Medulla oblongata (tissue), 1 donor: ENCODE data around the gene C12orf76.
"Not testable (repeated sequence)": the region's sequence is repeated elsewhere in the genome, so short reads cannot be mapped to it uniquely, and the experiment has no call there.

Experiments used
- DNase-seq: peaks from one replicate; pipeline ENCODE4 v3.0.0-alpha.2; 2015; ENCODE audit errors: extremely low spot score

Gene C12orf76

DNA sequence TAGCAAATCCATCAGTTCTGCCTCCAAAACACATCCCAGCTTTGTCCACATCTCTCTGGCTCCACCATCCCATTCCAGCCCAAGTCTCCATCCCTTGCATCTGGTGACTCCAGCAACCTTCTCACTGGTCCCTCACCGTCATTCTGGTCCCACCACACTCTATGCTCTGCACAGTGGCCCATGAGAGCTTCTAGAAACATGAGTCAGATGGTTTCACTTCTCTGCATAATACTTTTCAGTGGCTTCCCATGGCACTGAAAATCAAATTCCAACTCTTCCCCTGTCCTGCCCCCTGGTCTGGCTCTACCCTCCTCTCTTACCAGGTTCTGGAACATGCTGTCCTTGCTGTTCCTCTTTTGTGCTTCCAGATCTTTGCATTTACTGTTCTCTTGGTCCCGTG, 17.2 kb upstream of the C12orf76 start:
- peak; percentile 27 for DNase-seq

DNA sequence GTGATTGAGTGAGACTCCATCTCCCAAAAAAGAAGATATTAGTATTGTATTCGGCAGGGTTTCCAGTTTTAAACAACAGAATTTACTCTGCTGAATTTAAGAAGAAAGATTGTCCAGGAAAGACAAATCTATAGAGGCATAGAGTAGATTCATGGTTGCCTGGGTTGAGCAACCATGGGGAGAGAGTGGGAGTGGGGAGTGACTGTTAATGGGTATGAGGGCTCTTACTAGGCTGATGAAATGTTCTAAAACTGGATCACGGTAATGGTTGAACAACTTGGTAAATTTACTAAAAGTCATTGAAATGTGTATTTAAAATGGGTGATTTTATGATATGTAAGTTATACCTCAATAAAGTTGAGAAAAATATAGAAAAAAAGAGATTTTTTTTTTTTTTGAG, 13.9 kb upstream of the C12orf76 start:
- DNase-seq = no peak

DNA sequence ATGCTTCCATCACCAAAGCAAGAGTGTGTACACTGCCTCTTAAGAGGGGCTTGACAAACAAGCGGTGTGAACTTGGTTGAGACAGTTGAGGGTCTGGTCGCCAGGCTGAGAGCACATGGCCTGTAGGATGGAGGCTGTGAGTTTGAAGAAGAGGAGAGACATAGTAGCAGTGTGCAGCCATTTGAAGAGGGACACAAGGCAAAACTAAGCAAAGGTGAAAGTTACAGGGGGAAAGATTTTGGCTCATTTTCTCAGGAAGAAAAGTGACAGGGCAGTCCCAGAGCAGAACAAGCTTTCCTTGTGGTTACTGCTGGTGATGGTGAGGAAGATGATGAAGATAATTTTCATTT, 11.3 kb upstream of the C12orf76 start:
- DNase-seq = no peak

DNA sequence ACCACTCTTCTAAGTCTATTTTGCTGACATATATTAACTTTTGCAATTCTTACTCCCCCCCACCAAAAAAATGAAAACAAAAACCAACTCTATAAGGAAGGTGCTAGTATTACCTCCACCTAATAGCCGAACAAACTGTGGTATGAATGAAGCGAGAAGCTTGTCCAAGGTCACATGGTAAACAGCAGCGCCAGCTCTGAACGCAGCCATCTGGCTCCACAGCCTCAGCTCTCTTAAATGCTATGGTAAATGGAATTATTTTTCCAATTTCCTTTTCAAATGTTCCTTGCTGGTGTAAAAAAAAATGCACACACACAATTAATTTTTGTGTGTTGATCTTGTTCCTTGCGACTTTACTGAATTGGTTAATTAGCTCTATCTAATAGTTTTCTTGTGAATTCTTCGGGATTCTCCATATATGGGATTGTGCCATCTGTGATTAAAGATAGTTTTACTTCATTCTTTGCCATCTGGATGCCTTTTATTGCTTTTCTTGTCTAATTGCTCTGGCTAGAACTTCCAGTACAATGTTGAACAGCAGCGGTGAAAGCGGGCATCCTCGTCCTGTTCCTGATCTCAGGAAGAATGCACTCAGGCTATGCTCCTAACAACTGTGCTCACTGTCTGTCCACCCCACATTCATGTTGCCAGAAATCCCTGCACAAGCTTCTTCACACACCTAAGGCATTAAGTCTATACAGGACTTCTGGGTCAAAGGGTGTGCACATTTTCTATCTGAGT, 10.7 kb upstream of the C12orf76 start:
- DNase-seq = no peak

DNA sequence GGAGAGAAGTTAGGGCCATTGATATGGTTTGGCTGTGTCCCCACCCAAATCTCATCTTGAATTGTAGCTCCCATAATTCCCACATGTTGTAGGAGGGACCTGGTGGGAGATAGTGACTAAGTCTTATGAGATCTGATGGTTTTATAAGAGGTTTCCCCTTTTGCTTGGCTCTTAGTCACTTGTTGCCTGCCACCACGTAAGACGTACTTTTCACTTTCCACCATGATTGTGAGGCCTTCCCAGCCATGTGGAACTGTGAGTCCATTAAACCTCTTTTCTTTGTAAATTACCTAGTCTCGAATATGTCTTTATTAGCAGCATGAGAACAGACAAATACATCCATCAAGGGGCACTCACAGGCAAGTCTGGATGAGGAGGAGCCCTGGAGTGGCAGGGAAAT, 8.3 kb upstream of the C12orf76 start:
- not testable (repeated sequence) for DNase-seq

GRCh38 chr12:110055375-110056352, 7.3 kb upstream of the C12orf76 start:
- DNase-seq = not testable (repeated sequence)

DNA sequence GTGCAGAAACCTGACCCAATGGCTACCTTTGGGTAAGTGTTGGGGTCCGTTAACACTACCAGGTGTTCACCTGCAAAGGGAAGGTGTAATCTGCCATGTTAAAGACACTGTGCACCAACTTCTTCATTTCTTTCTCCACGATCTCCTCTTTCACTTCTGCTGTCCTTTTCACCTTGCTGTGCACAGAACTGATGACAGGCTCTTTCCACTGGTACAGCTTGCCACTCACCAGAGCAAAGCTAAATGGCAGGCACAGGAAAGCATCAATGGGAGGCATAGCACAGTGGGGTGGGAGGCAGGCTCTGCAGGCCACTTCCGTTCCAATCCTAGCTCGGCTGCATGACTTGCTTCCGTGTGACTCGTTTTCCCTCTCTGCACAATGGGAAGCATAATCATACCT, 2.6 kb upstream of the C12orf76 start:
- DNase-seq = no peak

DNA sequence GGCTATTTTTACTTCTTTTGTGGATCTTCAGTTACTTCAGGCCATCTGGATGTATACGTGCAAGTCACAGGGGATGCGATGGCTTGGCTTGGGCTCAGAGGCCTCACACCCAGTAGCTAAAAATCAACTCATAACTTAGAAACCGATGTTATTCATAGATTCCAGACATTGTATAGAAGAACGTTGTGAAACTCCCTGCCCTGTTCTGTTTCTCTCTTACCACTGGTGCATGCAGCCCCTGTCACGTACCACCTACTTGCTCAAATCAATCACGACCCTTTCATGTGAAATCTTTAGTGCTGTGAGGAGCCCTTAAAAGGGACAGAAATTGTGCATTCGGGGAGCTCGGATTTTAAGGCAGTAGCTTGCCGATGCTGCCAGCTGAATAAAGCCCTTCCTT, 1.3 kb upstream of the C12orf76 start:
- not testable (repeated sequence) for DNase-seq

- DNase-seq = not testable (repeated sequence)
These were observed 712 bp upstream of the C12orf76 start for GRCh38 chr12:110049034-110049433.

DNA sequence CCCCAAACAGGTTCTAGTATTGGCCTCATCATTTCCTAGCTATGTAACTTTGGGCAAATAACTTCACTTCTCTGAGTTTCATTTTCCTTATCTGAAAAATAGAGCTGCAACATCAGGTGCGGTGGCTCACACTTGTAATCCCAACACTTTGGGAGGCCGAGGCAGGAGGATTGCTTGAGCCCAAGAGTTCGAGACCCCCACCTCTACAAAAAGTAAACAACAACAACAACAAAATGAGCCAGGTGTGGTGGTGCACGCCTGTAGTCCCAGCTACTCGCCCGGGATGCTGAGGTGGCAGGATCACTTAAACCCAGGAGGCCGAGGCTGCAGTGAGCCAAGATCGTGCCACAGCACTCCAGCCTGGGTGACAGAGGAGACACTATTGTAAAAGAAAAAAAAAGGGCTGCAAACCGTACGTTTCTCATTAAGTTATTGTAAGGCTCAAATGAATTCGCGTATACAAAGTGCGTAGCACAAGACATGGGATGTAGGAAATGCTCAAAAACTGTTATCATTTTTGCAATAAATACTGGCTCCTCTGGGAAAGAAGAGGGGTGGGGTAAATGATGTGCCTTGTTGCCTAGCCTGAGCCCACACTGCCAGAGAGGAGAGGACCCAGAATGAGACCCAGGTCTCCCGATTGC, 903 bp downstream of the C12orf76 start:
- no peak for DNase-seq

DNA sequence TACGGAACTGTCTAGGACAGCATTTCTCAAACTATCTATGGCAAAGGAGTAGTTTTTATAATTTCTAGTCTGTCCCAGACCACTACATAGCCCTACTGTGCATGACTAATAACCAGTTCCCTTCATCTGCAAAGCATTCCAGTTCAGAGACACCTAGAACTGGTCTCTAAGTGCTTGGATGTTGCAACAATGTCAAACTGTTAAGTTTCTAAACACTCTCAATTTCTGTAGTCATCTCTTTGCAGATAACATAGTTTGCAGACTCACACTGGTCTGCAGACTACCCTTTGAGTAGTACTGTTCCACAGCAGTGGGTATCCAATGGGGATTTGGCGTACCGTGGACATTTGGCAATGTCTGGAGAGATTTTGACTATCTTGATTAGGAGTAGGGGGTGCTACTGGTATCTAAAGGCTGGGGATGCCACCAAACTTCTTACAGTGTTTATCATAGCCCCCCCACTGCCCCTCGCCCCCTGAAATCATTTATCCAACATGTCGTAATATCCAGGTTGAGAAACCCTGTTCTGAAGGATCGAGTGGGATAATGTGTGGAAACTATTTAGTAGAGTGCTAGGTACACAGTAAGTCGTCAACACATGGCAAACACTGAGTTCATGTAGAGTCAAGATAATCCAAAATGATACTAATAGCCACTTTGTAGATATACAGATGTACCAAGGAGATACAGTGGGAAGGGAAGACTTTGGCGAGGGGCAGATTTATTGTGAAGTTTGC, 1.7 kb downstream of the C12orf76 start:
- no peak for DNase-seq

GRCh38 chr12:110042264-110042663, 6.1 kb downstream of the C12orf76 start:
- DNase-seq = no peak

DNA sequence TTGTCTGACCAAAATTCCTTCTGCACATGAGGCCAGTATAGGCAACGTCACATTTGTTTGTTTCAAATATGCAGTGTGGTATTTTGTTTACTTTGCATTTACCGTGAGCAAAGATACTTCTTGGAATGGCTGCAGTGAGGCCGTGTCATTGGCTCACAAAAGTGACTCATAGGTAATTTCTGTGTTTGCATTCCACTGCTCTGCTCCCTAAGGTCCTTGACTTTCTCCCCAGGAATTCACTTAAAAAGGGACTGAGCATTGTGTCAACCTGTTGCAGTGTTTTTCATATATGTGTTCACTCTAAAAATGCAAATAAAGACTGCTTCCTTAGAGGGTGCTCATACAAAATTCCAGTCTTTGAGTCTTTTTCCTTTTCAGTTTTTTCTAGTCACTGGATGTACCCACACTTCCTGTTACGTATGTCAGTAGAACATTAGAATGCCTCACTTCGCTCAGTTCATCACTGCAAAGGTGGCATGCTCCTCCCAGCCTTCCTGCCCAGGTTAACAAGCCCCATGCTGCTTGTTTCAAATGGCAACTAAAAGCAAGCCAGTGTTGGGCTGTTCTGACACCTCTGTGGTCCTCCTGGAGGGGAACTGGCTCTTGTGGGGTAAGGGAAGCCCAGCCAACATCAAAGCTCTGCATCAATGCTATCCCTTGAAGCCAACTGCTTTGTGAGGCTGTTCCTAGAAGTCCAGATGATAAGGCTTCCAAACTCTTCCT, 9.1 kb downstream of the C12orf76 start:
- DNase-seq = no peak

- no peak for DNase-seq
These were observed 9.6 kb downstream of the C12orf76 start for GRCh38 chr12:110038741-110039084.

GRCh38 chr12:110037315-110037714, 11.0 kb downstream of the C12orf76 start:
- DNase-seq = peak; percentile 76

DNA sequence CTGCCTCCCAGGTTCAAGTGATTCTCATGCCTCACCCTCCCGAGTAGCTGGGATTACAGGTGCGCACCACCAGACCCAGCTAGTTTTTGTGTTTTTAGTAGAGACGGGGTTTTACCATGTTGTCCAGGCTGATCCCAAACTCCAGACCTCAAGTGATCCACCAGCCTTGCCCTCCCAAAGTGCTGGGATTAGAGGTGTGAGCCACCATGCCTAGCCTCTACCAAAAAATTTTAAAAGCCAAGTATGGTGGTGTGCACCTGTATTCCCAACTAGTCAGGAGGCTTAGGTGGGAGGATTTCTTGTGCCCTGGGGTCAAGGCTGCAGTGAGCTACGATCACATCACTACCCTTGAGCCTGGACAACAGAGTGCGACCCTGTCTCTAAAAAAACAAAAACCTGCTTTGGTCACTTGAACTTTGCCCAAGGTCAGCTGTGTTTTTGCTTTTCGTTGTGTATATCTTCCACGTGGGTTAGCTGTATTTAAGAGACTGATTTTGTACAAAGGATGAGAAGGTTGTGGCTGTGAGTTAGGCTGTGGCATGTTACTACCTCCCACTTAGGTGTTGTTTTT, 12.7 kb downstream of the C12orf76 start:
- no peak for DNase-seq

DNA sequence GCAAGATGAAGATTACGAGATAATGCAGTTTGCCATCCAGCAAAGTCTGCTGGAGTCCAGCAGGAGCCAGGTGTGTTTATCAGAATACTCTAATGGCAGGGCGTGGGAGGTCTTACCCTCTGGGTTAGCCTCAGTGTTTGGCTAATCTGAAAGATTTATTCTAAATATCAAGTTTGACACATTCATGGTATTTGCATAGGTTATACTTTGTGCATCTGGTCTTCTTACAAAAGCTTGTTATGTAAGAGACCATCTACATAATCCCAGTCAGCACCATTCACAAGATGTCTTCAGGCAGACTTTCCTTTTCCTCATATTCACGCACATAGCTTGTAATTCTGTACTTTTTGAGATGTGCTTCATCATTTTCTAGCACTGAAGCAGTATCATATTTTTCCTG, 14.4 kb downstream of the C12orf76 start:
- no peak for DNase-seq

DNA sequence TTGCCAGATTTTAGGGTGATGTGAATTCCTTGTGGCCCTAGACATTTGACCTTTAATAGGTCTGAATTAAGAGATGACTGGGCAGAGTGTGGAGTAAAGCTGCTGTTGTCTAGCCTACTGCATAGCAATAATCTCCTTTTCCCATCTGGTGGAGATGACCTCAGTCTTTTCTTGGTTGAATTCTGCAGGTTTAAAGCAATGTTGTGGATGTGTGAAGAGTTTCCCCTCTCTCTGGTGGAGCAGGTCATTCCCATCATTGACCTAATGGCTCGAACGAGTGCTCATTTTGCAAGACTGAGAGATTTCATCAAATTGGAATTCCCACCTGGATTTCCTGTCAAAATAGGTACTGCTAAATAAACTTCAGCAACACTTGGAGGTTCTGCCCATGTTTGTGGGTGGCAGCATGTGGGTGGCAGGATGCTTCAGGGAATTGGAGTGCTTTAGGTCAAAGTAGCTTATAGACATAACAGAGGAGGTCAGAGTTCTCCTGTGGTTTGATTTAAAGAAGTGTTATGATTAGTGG, 19.0 kb downstream of the C12orf76 start:
- DNase-seq = no peak

- no peak for DNase-seq
These were observed 20.0 kb downstream of the C12orf76 start for GRCh38 chr12:110028323-110028722.

GRCh38 chr12:110024051-110024450, 24.3 kb downstream of the C12orf76 start:
- DNase-seq = no peak
